Stomach (tissue), 9 donors: ENCODE data around the gene ABCF2. TPM values are rescaled to one million over a fixed set of nuclear protein-coding genes. Genes with fewer than 3 reads are reported as not detected.

Experiments used
- DNase-seq, 2 donors: peaks; one replicate each; pipeline versions ENCODE4 v3.0.0 to v3.0.0-alpha.2; 2013 to 2019
- H3K27ac ChIP-seq, 5 donors: fragments of 200-600 bp in 4 of 5; sonication (generic) in 4 of 5; one replicate each; pipeline ENCODE4 v1.5.1; 2013 to 2019; ENCODE audit warnings: mild to moderate bottlenecking in 1 of 5, moderate library complexity in 1 of 5
- H3K27me3 ChIP-seq, 3 donors: fragments of 200-600 bp; sonication (generic); one replicate each; pipeline ENCODE4 v1.5.1; 2017 to 2019; ENCODE audit warnings: mixed run types in 1 of 3
- H3K36me3 ChIP-seq, 4 donors: fragments of 200-600 bp; sonication (generic); 1 replicate in 3 of 4; 2 replicates in 1 of 4; pipeline ENCODE4 v1.5.1; 2016 to 2019
- H3K4me1 ChIP-seq, 4 donors: fragments of 200-600 bp; sonication (generic); one replicate each; pipeline ENCODE4 v1.5.1; 2016 to 2019
- H3K4me3 ChIP-seq, 4 donors: fragments of 200-600 bp; sonication (generic) in 3 of 4; one replicate each; pipeline ENCODE4 v1.5.1; 2016 to 2019; ENCODE audit warnings: mild to moderate bottlenecking in 1 of 4
- H3K9me3 ChIP-seq, 4 donors: fragments of 200-600 bp; sonication (generic); one replicate each; pipeline ENCODE4 v1.5.1; 2016 to 2019
- CTCF ChIP-seq, 7 experiments: fragments of 450-650 bp in 4 of 7; fragments of 200-600 bp in 3 of 7; sonication (generic) in 3 of 7; IDR thresholded peaks; one replicate each; pipeline ENCODE4 v1.5.1; 2016 to 2019; ENCODE audit warnings: antibody characterized with exemption in 7 of 7, control low read depth in 2 of 7, mild to moderate bottlenecking in 1 of 7
- EP300 ChIP-seq: sonication (generic); formaldehyde crosslinking; IDR thresholded peaks from one replicate; pipeline ENCODE4 v1.6.1; 2017; ENCODE audit warnings: antibody characterized with exemption
- POLR2A ChIP-seq, 4 donors: fragments of 450-650 bp; IDR thresholded peaks; one replicate each; pipeline ENCODE4 v1.6.1; 2016; ENCODE audit warnings: antibody characterized with exemption in 4 of 4, control low read depth in 2 of 4, mild to moderate bottlenecking in 1 of 4, moderate library complexity in 1 of 4
- POLR2AphosphoS5 ChIP-seq, 3 donors: sonication (generic); formaldehyde crosslinking; IDR thresholded peaks; one replicate each; pipeline ENCODE4 v1.6.1; 2016; ENCODE audit warnings: antibody characterized with exemption in 3 of 3
- WGBS, 5 donors: extraction: QIAGEN DNeasy Blood & Tissue Kit in 3 of 5; methylation state at CpG; one replicate each; pipeline versions ENCODE4 v1.1.5 to v1.1.7; 2013 to 2018; 5-methylcytosine and 5-hydroxymethylcytosine counted together
- intact Hi-C: fragments of 100-400 bp; cut with DNase I; formaldehyde crosslinking; loops from one replicate; pipeline ENCODE4 v1.15.1; 2023; ENCODE audit warnings: low total_unique reads
- polyA plus RNA-seq, 3 donors: library from polyadenylated mRNA; stranded (reverse); fragments of 200-250 nt; gene quantifications; one replicate each; pipeline ENCODE4 v1.2.3, GENCODE V29; 2013
- total RNA-seq, 5 donors: library from RNA; depleted of rRNA; stranded (reverse); fragments of >200 nt; gene quantifications; one replicate each; pipeline versions ENCODE4 v1.1.0 to v1.2.3, GENCODE V29; 2014 to 2016
- donor health status: healthy with polysubstance abuse.
- donor health status: Bipolar disorder and iron deficiency.
- donor health status: healthy.

Gene ABCF2
- total and polyA plus RNA-seq, 8 donors, result 5.2 to 28.0 (median 15.2) TPM

GRCh38 chr7:151238924-151239836 is 12.2 kb upstream of the ABCF2 start:
- Histone ChIP-seq H3K27me3 (no peaks in the 10 kb centered on the region), H3K9me3 (no peaks in the 10 kb centered on the region), H3K4me3 (no peak overlapping the region), H3K4me1 (peaks cover 7 to 48% (median 28%) of the 10 kb centered on the region in 4 donors), H3K36me3 (peaks cover 26 to 83% (median 77%) of the 10 kb centered on the region in 4 donors), H3K27ac (no peak overlapping the region)
- intact Hi-C loops, result no loop called here
- WGBS, 5 donors, result 82 to 88% (median 87%) methylated on average over 16 to 25 of the region's 25 CpGs
- no peak for DNase-seq
- TF ChIP-seq POLR2A (IDR thresholded peaks at IDR 0.05) (no peak), CTCF (IDR thresholded peaks at IDR 0.05) (no peak), EP300 (no peak), POLR2AphosphoS5 (IDR thresholded peaks at IDR 0.05) (no peak)

DNA sequence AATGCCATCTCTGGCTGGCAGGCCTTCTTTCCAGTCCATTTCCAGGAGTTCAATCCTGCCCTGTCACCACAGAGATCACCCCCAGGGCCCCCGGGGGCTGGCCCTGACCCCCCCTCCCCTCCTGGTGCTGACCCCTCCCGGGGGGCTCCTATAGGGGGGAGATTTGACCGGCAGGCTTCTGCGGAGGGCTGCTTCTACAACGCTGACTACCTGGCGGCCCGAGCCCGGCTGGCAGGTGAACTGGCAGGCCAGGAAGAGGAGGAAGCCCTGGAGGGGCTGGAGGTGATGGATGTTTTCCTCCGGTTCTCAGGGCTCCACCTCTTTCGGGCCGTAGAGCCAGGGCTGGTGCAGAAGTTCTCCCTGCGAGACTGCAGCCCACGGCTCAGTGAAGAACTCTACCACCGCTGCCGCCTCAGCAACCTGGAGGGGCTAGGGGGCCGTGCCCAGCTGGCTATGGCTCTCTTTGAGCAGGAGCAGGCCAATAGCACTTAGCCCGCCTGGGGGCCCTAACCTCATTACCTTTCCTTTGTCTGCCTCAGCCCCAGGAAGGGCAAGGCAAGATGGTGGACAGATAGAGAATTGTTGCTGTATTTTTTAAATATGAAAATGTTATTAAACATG is 11.3 kb upstream of the ABCF2 start:
- WGBS, 5 donors, result 73 to 90% (median 75%) methylated on average over 15 to 17 of the region's 17 CpGs
- TF ChIP-seq EP300, result no peak
- no peak for TF ChIP-seq POLR2A (IDR thresholded peaks at IDR 0.05)
- no peak for TF ChIP-seq POLR2AphosphoS5 (IDR thresholded peaks at IDR 0.05)
- no peak for TF ChIP-seq CTCF (IDR thresholded peaks at IDR 0.05)
- Histone ChIP-seq H3K4me1 (peaks cover 9 to 48% (median 28%) of the 10 kb centered on the region in 4 donors), H3K4me3 (no peak overlapping the region), H3K27ac (no peak overlapping the region), H3K9me3 (no peaks in the 10 kb centered on the region), H3K36me3 (peaks cover 26 to 83% (median 77%) of the 10 kb centered on the region in 4 donors), H3K27me3 (no peaks in the 10 kb centered on the region)
- intact Hi-C loops, result no loop called here
- no peak for DNase-seq

DNA sequence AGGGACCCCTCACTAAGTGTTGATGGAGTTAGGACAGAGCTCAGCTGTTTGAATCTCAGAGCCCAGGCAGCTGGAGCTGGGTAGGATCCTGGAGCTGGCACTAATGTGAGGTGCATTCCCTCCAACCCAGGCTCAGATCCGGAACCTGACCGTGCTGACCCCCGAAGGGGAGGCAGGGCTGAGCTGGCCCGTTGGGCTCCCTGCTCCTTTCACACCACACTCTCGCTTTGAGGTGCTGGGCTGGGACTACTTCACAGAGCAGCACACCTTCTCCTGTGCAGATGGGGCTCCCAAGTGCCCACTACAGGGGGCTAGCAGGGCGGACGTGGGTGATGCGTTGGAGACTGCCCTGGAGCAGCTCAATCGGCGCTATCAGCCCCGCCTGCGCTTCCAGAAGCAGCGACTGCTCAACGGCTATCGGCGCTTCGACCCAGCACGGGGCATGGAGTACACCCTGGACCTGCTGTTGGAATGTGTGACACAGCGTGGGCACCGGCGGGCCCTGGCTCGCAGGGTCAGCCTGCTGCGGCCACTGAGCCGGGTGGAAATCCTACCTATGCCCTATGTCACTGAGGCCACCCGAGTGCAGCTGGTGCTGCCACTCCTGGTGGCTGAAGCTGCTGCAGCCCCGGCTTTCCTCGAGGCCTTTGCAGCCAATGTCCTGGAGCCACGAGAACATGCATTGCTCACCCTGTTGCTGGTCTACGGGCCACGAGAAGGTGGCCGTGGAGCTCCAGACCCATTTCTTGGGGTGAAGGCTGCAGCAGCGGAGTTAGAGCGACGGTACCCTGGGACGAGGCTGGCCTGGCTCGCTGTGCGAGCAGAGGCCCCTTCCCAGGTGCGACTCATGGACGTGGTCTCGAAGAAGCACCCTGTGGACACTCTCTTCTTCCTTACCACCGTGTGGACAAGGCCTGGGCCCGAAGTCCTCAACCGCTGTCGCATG is 10.5 kb upstream of the ABCF2 start:
- peaks cover 11 to 44% (median 28%) of the 10 kb centered on the region in 4 donors for H3K4me1 ChIP-seq
- no peak overlapping the region for H3K4me3 ChIP-seq
- intact Hi-C loops, result no loop called here
- DNase-seq, result no peak
- H3K36me3 ChIP-seq, result peaks cover 26 to 82% (median 77%) of the 10 kb centered on the region in 4 donors
- no peaks in the 10 kb centered on the region for H3K27me3 ChIP-seq
- no peak overlapping the region for H3K27ac ChIP-seq
- no peaks in the 10 kb centered on the region for H3K9me3 ChIP-seq
- 83 to 88% (median 85%) methylated on average over 31 to 44 of the region's 44 CpGs for WGBS, 5 donors
- TF ChIP-seq EP300 (no peak), POLR2A (IDR thresholded peaks at IDR 0.05) (no peak), POLR2AphosphoS5 (IDR thresholded peaks at IDR 0.05) (no peak), CTCF (IDR thresholded peaks at IDR 0.05) (no peak)

- Histone ChIP-seq H3K9me3 (no peaks in the 10 kb centered on the region), H3K27me3 (no peaks in the 10 kb centered on the region), H3K4me3 (no peak overlapping the region), H3K36me3 (peaks cover 26 to 70% (median 67%) of the 10 kb centered on the region in 4 donors), H3K27ac (no peak overlapping the region), H3K4me1 (peaks cover 11 to 49% (median 31%) of the 10 kb centered on the region in 4 donors)
- no peak for TF ChIP-seq POLR2A (IDR thresholded peaks at IDR 0.05)
- intact Hi-C loops, result no loop called here
- WGBS, 5 donors, result 87 to 93% (median 90%) methylated on average over 13 of the region's 13 CpGs
- no peak for DNase-seq
Observed at GRCh38 chr7:151236406-151236805, 9.4 kb upstream of the ABCF2 start.
